ENCODE results near the gene GREB1. TPM values are rescaled to one million over a fixed set of nuclear protein-coding genes. Genes with fewer than 3 reads are reported as not detected.

The GREB1 gene
- total RNA-seq, 6 donors from 2014 or later, result 0.39 to 5.4 (median 1.6) TPM

DNA sequence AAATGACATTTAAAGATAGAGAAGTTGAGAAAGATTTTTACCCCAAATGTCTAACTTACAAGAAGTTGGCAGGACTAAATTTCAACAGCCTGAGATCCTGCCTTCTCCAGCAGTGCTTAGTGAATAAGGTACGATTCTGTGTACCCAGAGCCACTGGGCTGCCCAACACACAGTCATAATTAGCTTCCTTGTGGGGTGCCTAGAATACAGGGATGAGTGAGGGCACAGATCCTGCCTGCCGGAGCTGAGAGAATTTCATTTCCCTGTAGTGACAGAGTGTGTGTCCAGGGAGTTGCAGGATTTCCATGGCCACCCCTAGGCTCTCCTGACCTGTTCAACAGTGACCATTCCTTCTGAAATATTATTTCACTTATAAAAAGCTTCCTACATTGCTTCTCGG, 27.0 kb downstream of the GREB1 start:
- Histone ChIP-seq H3K9me3 (no peaks in the 10 kb centered on the region), H3K27me3 (no peaks in the 10 kb centered on the region), H3K36me3 (no peaks in the 10 kb centered on the region), H3K27ac (no peak overlapping the region), H3K4me1 (no peaks in the 10 kb centered on the region), H3K4me3 (no peak overlapping the region)
- ATAC-seq (ENCODE audit: low FRiP score in 2 of 2), result no peak
- TF ChIP-seq POLR2AphosphoS5 (IDR thresholded peaks at IDR 0.05), result no peak
- WGBS, 2 donors, result 86% methylated on average over 3 of the region's 3 CpGs
- peak in 1 of 2 donors; percentile 1 for DNase-seq

DNA sequence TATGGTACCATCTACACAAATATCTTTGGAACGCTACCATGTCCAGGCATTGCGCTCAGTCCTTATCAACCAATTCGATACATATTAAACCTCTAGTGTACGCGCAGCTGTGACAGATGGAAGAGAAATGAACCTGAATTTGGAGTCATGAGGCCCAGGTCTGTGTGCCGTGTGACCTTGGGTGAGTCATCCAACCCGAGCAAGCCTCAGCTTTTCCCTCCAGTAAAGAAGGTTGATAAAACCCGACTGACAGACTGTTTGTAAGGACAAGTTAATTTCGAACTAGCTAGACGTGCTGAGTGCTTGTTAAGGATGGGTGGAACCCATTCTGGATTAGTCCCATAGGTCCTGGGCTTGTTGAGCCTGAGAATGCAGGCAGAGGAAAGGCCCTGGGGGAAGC, 28.2 kb downstream of the GREB1 start:
- Histone ChIP-seq H3K4me3 (no peak overlapping the region), H3K9me3 (no peaks in the 10 kb centered on the region), H3K27ac (no peak overlapping the region), H3K4me1 (no peaks in the 10 kb centered on the region), H3K27me3 (no peaks in the 10 kb centered on the region), H3K36me3 (no peaks in the 10 kb centered on the region)
- ATAC-seq (ENCODE audit: low FRiP score in 2 of 2) (no peak), DNase-seq (no peak)
- no peak for TF ChIP-seq POLR2A (IDR thresholded peaks at IDR 0.05)
- TF ChIP-seq EP300 (IDR thresholded peaks at IDR 0.05), result no peak
- no peak for TF ChIP-seq POLR2AphosphoS5 (IDR thresholded peaks at IDR 0.05)
- TF ChIP-seq, protein P1, sequence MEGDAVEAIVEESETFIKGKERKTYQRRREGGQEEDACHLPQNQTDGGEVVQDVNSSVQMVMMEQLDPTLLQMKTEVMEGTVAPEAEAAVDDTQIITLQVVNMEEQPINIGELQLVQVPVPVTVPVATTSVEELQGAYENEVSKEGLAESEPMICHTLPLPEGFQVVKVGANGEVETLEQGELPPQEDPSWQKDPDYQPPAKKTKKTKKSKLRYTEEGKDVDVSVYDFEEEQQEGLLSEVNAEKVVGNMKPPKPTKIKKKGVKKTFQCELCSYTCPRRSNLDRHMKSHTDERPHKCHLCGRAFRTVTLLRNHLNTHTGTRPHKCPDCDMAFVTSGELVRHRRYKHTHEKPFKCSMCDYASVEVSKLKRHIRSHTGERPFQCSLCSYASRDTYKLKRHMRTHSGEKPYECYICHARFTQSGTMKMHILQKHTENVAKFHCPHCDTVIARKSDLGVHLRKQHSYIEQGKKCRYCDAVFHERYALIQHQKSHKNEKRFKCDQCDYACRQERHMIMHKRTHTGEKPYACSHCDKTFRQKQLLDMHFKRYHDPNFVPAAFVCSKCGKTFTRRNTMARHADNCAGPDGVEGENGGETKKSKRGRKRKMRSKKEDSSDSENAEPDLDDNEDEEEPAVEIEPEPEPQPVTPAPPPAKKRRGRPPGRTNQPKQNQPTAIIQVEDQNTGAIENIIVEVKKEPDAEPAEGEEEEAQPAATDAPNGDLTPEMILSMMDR (IDR thresholded peaks at IDR 0.05), result no peak
- WGBS, 2 donors, result 85 to 92% methylated on average over 10 of the region's 10 CpGs

DNA sequence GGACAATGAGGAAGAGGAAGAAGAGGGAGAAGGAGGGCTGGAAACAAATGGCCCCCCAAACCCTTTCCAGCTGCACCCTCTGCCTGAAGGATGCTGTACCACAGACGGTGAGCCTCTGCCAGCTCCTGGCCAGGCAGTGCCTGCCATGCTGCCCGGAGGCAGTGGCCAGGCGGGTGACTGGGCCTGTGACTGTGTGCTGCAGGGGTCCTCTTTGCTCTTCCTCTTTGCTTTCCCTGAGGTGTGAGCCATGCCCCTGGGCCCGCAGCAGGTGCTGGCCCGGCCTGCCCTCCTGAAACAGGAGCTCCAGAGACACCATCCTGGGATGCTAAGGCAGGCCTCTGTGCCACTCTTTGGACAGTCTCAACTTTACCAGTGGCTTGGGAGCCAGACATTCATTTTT, 28.6 kb downstream of the GREB1 start:
- Histone ChIP-seq H3K27ac (no peak overlapping the region), H3K4me3 (no peak overlapping the region), H3K27me3 (no peaks in the 10 kb centered on the region), H3K9me3 (no peaks in the 10 kb centered on the region), H3K36me3 (no peaks in the 10 kb centered on the region), H3K4me1 (no peaks in the 10 kb centered on the region)
- WGBS, 2 donors, result 91 to 100% methylated on average over 3 to 5 of the region's 5 CpGs
- DNase-seq (peak; percentile 9 to 69), ATAC-seq (ENCODE audit: low FRiP score in 2 of 2) (no peak)
- TF ChIP-seq POLR2A (IDR thresholded peaks at IDR 0.05), result no peak
- TF ChIP-seq EP300 (IDR thresholded peaks at IDR 0.05), result no peak
- no peak for TF ChIP-seq POLR2AphosphoS5 (IDR thresholded peaks at IDR 0.05)
- TF ChIP-seq, protein P1 (IDR thresholded peaks at IDR 0.05), result no peak

DNA sequence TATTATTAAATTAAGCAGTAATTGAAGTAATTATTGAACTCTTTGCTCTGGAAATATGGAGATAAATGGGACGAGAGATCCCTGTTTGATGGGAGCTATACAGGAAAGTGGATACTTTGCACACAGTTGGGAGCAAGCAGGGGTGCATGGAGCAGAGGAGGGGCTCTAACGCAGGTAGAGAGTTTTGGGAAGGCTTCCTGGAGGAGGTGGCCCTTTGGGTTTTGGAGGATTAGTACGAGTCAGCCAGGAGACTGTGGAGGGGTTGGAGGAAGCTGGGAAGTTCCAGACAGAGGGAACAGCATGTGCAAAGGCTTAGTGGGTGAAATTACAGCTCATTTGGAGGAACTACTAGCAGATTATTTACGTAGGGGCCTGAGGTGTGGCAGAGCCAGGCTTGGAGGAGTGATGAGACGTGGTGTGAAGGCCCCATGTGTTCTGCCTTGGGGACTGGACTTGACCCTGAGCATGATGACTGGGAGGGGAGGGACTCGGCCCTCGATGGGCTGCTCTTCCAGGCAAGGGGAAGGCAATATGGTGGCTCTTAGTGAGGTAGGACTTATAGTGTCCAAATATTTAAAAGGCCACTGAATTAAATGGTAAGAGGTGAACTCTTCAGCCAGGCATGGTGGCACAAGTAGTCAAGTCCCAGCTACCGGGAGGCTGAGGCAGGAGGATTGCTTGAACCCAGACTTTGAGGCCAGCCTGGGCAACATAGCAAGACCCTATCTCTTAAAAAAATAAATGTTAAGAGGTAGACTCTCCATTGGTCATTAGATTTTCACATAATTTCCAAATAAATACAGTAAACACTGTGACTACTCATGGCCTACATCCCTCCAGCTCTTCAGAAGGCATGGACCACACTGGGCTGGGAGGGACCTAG, 30.2 kb downstream of the GREB1 start:
- Histone ChIP-seq H3K4me1 (no peaks in the 10 kb centered on the region), H3K27ac (no peak overlapping the region), H3K4me3 (no peak overlapping the region), H3K27me3 (no peaks in the 10 kb centered on the region), H3K9me3 (no peaks in the 10 kb centered on the region), H3K36me3 (no peaks in the 10 kb centered on the region)
- DNase-seq (peak in 1 of 2 donors; percentile 6), ATAC-seq (ENCODE audit: low FRiP score in 2 of 2) (no peak)
- WGBS, 2 donors, result 92 to 97% methylated on average over 8 of the region's 8 CpGs
- TF ChIP-seq, protein P1 (IDR thresholded peaks at IDR 0.05), result no peak

- TF ChIP-seq, protein P1 (IDR thresholded peaks at IDR 0.05), result no peak
- TF ChIP-seq POLR2A (IDR thresholded peaks at IDR 0.05), result no peak
- TF ChIP-seq EP300 (IDR thresholded peaks at IDR 0.05), result no peak
- TF ChIP-seq POLR2AphosphoS5 (IDR thresholded peaks at IDR 0.05), result no peak
- H3K27me3 ChIP-seq, result no peaks in the 10 kb centered on the region
- ATAC-seq (ENCODE audit: low FRiP score in 2 of 2) (no peak), DNase-seq (no peak)
- no peak overlapping the region for H3K4me3 ChIP-seq
- no peaks in the 10 kb centered on the region for H3K36me3 ChIP-seq
- no peaks in the 10 kb centered on the region for H3K9me3 ChIP-seq
- 88% methylated on average over 7 of the region's 7 CpGs for WGBS, 2 donors
- H3K4me1 ChIP-seq, result no peaks in the 10 kb centered on the region
- H3K27ac ChIP-seq, result no peak overlapping the region
Measured at GRCh38 chr2:11564816-11565567, 31.1 kb downstream of the GREB1 start.

All from upper lobe of left lung (tissue), 6 donors.